Umbilical cord (tissue), 2 donors: ENCODE data around the gene TCF19. TPM values are rescaled to one million over a fixed set of nuclear protein-coding genes. Genes with fewer than 3 reads are reported as not detected.
"Not testable (repeated sequence)": the region's sequence is repeated elsewhere in the genome, so short reads cannot be mapped to it uniquely, and the experiment has no call there.

Experiments used
- DNase-seq: peaks from one replicate; pipeline ENCODE4 v3.0.0-alpha.2; 2015; ENCODE audit warnings: low spot score
- total RNA-seq: library from RNA; depleted of rRNA; stranded (reverse); fragments of >200 nt; gene quantifications from one replicate; pipeline ENCODE4 v1.2.3, GENCODE V29; 2014; ENCODE audit warnings: low replicate concordance; ENCODE audit not compliant: insufficient read depth

Gene TCF19
- total RNA-seq, 1 donor from 2014 or later, result 6.5 TPM

DNA sequence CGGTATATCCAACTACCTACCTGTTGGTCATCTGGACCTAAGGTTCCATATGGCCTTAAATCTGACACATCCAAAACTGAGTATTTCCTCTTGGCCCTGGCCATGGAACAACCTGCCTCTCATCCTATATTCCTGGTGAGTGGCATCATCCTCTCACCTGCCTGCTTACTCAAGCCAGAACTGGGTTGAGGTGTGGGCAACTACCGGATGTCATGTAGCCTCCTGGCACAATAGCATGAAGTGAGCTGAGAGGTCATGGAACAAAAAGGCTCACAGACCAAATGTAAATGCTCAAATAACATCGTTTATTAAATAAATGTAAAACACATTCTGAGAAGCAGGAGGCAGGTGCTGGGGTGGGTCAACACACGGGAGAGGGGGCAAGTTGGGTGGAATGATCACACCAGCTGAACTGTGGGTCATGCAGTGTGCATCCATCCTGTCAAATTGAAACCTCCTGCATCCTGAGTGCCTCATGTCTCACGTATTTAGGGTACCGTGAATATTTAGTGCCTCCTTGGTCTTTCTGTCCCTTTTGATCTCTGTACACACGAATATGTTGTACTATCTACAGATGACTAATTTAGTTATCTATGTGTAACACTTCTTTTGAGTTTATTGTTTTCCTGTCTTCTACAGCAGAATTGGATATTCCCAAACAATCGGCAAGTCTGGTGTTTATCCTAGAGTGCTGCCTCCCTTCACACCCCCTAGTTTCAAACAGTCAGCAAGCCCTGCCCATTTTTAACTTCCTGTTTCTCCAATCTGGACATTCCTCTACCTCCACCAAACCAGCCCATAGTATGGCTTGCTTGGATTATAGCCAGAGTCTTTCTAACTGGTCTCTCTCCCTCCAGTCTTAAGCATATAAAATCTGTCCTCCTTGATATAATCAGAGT, 20.0 kb downstream of the TCF19 start:
- DNase-seq, result no peak

DNA sequence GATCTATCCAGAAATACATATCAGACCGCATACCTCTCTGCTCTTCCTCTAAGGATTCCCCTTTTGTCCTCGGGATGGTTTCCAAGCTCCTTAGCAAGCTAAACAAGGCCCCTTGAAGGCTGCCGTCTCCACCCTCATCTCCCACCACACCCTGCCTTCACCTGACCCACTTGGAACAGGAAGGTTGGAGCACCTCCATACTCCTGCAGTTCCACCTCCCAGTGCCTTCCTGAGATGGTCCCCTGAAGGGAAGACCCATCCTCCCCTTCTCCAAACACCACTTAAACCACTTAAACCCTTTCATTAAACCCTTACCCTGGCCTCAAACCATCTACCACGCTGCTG, 20.6 kb downstream of the TCF19 start:
- no peak for DNase-seq

DNA sequence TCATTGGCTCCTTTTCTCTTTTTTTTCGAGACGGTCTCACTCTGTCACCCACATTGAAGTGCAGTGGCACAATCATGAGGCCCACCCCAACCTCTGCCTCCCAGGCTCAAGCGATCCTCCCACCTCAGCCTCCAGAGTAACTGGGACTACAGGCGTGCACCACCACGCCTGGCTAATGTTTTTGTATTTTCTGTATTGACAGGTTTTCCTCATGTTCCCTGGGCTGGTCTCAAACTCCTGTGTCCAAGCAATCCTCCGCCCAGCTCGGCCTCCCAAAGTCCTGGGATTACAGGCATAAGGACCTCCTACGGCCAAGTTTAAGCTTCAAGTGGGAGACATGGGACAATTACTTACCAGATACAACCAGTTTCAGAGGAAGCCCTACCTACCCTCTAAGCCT, 21.5 kb downstream of the TCF19 start:
- DNase-seq, result no peak

DNA sequence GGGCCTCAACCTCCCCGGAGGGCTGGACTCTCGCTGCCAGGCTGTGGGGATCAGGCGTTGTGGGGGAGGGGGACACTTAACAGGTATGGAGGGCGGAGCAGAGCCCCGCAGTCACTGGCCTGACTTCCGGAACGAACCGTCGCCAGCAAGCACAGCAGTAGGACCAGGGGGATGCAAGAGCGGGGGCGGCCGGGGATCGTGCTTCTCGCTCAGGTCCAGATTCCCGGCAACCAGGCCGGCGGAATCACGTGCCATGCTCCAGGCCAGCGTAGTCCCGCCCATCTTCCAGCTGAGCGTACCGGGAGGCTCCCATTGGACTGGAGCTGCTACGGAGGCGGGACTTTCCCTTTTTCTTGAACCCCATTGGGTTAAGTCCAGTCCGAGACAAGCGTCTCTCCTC, 22.1 kb downstream of the TCF19 start:
- peak; percentile 79 for DNase-seq

DNA sequence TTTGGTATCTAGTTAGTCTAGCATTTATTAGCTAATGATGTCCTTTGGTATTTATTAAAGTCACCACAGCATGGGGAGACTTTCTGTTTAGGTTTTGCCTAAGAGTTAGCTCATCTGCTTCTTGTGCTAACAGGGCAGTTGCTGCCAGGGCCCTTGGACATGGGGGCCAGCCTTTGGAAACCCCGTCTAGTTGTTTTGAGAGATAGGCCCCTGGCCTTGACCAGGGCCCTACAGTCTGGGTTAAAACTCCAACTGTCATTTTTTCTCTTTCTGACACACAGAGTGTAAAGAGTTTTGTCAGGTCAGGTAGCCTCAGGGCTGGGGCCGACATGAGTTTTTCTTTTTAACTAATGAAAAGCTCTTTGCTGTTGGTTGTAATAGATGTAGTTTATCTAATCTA, 24.9 kb downstream of the TCF19 start:
- DNase-seq, result not testable (repeated sequence)

DNA sequence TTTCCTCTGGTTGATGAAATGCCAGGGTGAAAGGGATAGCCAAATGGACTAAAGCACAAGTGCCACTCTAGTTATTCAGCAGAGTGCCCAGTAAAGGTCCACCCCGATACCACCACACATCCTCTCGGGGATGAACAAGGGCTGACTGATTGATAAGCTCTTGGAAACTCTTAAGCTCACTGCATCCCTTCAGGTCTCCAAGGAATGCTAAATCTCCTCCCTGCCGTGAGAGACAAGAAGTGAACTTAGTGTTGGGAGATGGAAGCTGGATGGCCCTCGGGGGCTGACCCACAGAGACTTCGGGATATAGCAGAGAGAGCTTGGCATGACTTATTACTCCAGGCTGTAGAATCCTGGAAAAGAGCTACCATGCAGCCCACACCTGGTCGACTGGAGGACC, 25.5 kb downstream of the TCF19 start:
- DNase-seq, result not testable (repeated sequence)

DNA sequence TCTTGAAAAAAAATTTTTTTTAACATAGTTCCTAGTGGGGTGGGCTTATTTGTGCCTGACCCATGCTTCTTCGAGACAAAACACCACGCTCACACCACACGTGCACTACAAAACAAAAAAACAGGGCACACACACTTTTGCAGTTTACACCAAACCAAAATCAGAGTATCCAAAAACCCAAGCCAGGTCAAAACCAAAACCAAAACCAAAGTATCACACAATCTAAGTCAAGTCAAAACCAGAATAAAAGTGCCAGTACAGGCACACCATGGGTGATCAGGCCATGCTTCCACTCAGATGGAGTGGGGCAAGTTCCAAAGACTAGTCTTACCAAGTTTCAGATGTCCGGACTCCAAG, 27.3 kb downstream of the TCF19 start:
- DNase-seq, result not testable (repeated sequence)

DNA sequence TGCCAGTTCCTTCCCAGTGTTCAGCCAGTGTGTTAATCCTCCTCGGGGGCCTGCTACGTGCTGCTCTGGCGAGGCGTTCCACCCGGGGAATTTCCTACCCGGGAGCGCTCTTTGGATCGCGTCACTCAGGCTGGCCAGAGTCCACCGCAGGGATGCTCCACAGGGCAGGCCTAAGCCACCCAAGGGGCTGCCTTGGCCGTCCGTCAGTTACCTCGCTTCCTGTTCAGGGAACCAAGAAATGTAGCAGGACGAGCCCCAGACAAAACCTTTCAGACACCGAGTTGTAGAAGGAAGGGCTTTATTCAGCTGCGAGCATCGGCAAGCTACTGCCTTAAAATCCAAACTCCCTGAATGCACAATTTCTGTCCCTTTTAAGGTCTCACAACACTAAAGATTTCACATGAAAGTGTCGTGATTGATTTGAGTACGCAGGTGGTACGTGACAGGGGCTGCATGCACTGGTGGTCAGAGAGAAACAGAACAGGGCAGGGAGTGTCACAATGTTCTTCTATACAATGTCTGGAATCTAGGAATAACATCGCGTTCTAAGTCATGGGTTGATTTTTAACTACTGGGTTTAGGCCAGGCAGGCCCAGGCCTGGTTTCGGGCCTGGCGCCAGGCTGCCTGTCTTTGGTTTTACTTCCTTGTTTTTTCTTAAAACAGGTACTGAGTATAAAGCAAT, 27.8 kb downstream of the TCF19 start:
- DNase-seq, result no peak

DNA sequence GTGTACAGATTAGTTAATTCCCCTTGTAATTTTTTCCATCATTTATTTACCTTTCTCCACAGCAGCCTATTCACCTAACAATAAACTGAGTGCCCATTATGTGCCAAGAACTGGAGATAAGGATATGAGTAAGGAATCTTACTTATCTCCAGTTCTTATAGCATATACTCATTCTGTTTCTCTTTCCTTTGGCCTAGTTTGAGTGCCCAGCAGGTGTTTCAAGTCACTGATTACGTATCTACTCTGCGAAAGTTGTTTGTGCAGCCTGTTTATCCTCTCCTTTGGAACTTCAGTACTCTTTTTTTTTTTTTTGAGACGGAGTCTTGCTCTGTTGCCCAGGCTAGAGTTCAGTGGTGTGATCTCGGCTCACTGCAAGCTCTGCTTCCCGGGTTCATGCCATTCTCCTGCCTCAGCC, 29.4 kb downstream of the TCF19 start:
- no peak for DNase-seq

DNA sequence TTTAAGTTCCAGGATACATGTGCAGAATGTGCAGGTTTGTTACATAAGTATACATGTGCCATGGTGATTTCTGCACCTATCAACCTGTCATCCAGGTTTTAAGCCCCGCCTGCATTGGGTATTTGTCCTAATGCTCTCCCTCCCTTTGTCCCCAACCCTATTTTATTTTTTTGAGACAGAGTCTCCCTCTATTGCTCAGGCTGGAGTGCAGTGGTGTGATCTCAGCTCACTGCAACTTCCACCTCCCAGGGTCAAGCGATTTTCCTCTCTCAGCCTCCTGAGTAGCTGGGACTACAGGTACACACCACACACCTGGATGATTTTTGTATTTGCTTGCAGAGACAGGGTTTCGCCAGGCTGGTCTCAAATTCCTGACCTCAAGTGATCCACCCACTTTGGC, 30.8 kb downstream of the TCF19 start:
- DNase-seq, result not testable (repeated sequence)

DNA sequence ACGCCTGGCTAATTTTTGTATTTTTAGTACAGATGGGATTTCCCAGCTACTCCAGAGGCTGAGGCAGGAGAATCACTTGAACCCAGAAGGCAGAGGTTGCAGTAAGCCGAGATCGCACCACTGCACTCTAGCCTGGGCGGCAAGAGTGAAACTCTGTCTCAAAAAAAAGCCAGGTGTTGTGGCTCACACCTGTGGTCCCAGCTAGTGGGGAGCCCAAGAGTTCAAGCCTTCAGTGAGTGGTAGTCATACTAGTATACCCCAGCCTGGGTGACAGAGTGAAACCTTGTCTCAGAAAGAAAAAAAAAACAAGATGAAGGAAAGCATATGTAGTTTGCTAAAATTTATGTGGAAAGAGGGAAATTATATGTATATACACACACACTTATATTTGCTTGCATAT, 32.1 kb downstream of the TCF19 start:
- DNase-seq, result no peak

DNA sequence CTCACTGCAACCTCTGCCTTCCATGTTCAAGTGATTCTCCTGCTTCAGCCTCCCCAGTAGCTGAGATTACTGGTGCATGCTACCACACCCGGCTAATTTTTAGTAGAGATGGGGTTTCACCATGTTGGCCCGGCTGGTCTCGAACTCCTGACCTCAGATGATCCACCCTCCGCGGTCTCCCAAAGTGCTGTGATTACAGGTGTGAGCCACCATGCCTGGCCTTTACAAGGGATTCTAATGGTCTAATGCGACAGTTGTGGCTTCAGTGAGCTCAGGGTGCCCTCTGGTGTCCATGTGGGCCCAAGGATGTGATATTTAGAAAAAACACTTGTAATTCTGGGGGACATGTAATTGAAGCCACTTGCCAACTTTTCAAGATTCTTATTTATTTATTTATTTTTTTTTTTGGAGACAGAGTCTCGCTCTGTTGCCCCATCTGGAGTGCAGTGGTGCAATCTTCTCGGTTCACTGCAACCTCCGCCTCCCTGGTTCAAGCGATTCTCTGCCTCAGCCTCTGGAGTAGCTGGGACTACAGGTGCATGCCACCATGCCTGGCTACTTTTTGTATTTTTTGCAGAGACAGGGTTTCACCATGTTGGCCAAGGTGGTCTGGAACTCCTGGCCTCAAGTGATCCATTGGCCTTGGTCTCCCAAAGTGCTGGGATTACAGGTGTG, 34.2 kb downstream of the TCF19 start:
- peak; percentile 66 for DNase-seq

DNA sequence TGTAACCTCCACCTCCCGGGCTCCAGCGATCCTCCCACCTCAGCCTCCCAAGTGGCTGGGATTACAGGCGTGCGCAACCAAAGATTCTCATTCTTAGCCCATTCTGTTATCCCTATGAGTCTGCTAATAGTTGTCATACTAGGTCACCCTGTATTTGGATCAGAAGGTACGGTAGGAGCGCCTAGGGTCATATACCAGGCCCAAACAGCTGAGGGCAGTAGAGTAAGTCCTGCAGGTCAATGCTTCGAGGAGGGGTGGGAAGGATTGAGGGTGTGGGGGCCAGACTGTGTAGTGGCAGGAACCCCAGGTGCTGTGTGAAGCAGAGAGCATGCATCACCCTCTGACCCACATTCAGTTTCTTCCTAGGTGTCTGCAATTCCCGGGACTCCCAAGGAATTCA, 34.8 kb downstream of the TCF19 start:
- DNase-seq, result no peak

DNA sequence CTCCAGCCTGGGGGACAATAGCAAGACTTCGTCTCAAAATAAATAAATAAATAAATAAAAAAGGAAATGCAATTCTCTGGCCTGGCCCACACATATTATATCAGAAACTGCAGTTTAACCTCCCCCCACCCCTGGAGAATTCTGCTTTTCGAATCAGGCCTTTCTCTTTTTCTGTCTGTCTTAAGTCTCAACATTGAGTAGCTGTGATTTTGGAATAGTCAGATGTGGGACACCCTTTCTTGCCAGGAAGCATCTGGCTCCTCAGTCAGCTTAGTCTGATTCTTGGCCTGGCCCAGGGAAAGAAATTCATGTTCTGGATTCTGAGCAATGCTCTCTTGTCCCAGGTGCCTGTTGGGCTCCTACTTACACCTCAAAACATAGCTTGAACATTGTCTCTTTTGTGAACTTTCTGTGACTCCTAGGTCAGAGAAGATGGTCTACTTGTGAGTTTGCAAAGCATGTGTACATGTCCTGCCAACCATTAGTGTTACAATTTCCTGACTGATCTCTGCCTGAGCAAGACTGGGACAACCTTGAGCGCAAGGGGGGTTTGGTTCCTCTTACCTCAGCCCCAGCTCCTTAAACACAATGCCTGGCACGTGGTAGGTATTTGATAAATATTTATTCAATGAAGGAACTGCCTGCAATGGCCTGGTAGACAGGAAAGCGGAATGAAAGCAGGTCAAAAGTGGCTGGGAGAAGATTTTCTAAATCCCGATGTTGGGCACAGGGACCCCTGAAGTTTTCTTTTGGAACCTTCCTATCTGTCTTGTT, 35.9 kb downstream of the TCF19 start:
- no peak for DNase-seq

DNA sequence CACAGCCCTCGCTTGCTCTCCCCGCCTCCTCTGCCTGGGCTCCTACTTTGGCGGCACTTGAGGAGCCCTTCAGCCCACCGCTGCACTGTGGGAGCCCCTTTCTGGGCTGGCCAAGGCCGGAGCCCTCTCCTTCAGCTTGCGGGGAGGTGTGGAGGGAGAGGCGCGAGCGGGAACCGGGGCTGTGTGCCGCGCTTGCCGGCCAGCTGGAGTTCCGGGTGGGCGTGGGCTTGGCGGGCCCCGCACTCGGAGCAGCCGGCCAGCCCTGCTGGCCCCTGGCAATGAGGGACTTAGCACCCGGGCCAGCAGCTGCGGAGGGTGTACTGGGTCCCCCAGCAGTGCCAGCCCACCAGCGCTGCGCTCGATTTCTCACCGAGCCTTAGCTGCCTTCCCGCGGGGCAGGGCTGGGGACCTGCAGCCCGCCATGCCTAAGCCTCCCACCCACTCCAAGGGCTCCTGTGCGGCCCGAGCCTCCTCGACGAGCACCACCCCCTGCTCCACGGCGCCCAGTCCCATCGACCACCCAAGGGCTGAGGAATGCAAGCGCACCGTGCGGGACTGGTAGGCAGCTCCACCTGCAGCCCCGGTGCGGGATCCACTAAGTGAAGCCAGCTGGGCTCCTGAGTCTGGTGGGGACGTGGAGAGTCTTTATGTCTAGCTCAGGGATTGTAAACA, 37.1 kb downstream of the TCF19 start:
- DNase-seq, result not testable (repeated sequence)

DNA sequence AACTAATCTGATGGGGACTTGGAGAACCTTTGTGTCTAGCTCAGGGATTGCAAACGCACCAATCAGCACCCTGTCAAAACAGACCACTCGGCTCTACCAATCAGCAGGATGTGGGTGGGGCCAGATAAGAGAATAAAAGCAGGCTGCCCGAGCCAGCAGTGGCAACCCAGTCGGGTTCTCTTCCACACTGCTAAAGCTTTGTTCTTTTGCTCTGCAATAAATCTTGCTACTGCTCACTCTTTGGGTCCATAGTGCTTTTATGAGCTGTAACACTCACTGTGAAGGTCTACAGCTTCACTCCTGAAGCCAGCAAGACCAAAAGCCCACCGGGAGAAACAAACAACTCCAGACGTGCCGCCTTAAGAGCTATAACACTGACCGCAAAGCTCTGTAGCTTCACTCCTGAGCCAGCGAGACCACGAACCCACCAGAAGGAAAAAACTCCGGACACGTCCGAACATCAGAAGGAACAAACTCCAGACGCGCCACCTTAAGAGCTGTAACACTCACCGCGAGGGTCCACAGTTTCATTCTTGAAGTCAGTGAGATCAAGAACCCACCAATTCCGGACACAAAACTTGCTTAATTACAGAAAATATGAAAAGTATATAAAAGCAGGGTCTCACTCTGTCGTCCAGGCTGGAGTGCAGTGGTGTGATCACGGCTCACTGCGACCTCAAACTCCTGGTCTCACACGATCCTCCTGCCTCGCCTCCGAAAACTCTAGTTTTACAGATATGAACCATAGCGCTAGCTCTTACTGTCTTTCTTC, 38.0 kb downstream of the TCF19 start:
- not testable (repeated sequence) for DNase-seq

DNA sequence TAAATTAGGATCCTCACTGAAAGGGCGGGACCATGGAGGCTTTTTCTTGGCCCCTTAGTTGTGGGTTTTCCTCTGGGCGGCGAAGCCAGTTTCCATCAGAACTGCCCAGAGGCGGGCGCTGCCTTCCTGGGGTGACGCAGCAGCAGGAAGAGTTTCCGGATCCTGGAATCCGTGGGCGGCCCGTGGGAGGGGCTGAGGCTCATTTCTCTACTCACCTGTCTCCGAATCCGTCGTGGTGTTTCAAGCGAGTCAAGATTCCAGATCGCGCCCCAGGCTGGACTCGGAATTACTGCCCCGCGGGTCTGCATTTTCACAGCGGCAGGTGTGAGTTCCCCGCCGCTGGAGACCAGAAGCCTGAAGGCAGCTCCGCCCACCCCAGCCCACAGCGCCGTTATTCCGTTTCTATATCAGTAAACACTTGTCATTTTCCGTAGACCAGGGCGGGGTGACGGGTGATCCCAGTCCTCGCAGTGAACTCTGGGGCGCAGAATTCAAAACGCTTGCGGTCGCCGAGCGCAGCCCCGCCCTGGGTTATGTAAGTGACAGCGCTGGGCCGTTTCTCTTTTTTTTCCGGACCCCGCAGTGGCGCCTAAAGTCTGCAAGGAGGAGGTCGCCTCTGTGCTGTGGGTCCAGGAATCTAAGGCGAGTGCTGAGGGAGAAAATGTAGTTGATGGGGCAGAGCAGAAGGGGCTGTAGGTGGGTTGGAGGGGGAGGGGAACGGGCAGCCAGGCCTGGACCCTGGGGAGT, 39.3 kb downstream of the TCF19 start:
- DNase-seq, result peak; percentile 85

DNA sequence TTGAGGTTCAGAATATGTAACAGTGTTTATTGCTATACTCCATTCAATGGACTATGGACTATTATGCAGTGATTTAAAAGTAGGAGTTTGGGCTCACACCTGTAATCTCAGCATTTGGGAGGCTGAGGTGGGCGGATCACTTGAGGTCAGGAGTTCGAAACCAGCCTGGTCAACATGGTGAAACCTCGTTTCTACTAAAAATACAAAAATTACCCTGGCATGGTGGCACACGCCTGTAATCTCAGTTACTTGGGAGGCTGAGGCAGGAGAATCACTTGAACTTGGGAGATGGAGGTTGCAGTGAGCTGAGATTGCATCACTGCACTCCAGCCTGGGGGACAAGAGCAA, 40.7 kb downstream of the TCF19 start:
- DNase-seq, result not testable (repeated sequence)

DNA sequence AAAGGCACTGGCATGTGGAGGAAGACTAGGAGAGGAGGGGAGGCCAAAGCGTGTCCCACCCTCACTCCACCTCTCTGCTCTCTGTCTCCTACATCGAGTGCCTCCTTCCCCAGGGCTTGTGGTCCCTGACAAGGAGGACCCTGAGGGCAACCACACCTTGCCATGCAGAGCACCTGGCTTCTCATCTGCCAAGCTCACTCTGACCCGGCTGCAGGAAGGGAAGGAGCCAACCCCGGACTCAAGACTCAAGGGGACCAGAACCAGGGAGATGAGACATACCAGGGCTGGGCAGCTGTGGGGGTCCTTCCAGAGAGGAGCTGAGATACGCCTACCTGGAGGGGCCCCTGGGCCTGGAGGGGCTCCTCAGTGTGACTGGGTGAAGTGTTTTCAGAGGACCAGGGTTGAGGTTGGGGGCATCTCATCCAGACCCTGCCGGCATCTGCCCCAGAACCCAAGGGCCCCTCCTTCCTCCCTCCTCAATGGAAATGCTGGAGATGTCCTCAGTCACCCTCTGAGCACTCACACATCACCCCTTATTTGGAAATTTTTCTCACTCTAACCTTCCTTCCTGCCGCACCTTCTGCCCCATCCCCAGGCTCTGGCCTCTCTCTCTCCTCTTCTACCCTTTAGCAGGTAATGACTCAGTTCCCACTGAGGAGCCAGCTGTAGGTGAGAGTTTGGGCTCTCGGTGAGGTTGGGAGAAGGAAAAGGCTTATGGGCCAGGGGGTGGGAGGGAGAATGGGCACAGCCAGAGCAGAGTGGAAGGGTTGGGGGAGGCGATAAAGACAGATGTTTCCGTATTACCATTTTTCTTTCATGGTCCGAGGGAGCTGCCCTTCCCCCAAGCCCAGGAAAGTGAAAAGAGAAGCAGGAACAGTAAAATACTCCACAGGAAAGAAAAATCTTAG, 44.1 kb downstream of the TCF19 start:
- no peak for DNase-seq
